ENCODE measurements around the gene COL4A2.

- no peak for TF ChIP-seq CTCF (IDR thresholded peaks at IDR 0.05; ENCODE audit: insufficient read depth, low read depth, low read length)
- TF ChIP-seq EZH2 (IDR thresholded peaks at IDR 0.05; ENCODE audit: insufficient read depth, low read length) = no peak
Observed at GRCh38 chr13:110334256-110334655, 27.2 kb downstream of the COL4A2 start.

All from astrocyte (in vitro differentiated cells and primary cell).